Erythroblast (primary cell): Measurements from ENCODE around the gene KCNT2.

Experiments used
- GATA1 ChIP-seq: IDR thresholded peaks from 2 replicates; pipeline ENCODE4 v1.6.1; 2011; ENCODE audit warnings: low read depth, mild to moderate bottlenecking, control low read depth, low read length, moderate library complexity
- POLR2A ChIP-seq: IDR thresholded peaks from 2 replicates; pipeline ENCODE4 v1.6.1; 2011; ENCODE audit warnings: mild to moderate bottlenecking, low read length

DNA sequence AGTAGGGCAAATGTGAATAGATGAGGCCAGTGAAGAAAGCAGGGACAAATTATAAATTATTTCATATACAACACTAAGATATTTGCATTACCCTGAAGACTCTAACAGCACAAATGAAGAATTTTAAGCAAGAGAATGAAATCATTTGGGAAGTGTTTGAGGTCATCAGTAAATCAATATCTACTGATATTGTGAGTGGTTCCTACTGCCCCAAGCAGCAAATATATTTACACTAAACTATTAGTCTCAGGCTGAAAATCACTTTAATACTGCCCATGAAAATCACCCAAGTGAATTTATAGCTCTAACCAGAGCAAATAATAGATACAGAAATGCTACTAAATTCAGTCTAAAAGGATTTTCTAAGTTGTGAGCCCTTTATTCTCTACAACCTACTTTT lies 163.6 kb downstream of the KCNT2 start:
- no peak for TF ChIP-seq POLR2A
- no peak for TF ChIP-seq GATA1
